HepG2 (cell line): ENCODE results near the gene ALOXE3.

ENCODE experiments used
- CREB1 ChIP-seq, 2 experiments: fragments of 450-650 bp in 1 of 2; IDR thresholded peaks; 2 replicates each; pipeline ENCODE4 v1.6.1; 2016 to 2017; ENCODE audit warnings: control low read depth in 1 of 2, mild to moderate bottlenecking in 1 of 2, missing compliant biosample characterization in 1 of 2, missing genetic modification characterization in 1 of 2
- HNRNPUL1 ChIP-seq: fragments of 200-400 bp; formaldehyde crosslinking; IDR thresholded peaks from 2 replicates; pipeline ENCODE4 v1.6.1; 2017; ENCODE audit warnings: low read depth, mild to moderate bottlenecking, low read length, moderate library complexity
- MAFF ChIP-seq: IDR thresholded peaks from 2 replicates; pipeline ENCODE4 v1.6.1; 2011; ENCODE audit warnings: low read depth, low read length, improper control_type of control experiment
- MEF2D ChIP-seq: sonication (generic); formaldehyde crosslinking; IDR thresholded peaks from 2 replicates; pipeline ENCODE4 v1.5.1; 2020; ENCODE audit warnings: mild to moderate bottlenecking, missing genetic modification reagents
- ZNF644 ChIP-seq: IDR thresholded peaks from 2 replicates; pipeline ENCODE4 v1.6.1; 2016; ENCODE audit warnings: low read depth
- TF ChIP-seq, protein P1 (sequence below): sonication (generic); formaldehyde crosslinking; IDR thresholded peaks from 2 replicates; pipeline ENCODE4 v1.5.1; 2020; ENCODE audit warnings: mild to moderate bottlenecking, missing genetic modification reagents, moderate library complexity
- TF ChIP-seq, protein P2 (sequence below): sonication (generic); formaldehyde crosslinking; IDR thresholded peaks from 2 replicates; pipeline ENCODE4 v1.4.0; 2020; ENCODE audit warnings: mild to moderate bottlenecking, missing genetic modification reagents
- TF ChIP-seq, protein P3 (sequence below): sonication (generic); formaldehyde crosslinking; IDR thresholded peaks from 2 replicates; pipeline ENCODE4 v1.8.1; 2022; ENCODE audit warnings: low read depth, mild to moderate bottlenecking, missing genetic modification reagents

DNA sequence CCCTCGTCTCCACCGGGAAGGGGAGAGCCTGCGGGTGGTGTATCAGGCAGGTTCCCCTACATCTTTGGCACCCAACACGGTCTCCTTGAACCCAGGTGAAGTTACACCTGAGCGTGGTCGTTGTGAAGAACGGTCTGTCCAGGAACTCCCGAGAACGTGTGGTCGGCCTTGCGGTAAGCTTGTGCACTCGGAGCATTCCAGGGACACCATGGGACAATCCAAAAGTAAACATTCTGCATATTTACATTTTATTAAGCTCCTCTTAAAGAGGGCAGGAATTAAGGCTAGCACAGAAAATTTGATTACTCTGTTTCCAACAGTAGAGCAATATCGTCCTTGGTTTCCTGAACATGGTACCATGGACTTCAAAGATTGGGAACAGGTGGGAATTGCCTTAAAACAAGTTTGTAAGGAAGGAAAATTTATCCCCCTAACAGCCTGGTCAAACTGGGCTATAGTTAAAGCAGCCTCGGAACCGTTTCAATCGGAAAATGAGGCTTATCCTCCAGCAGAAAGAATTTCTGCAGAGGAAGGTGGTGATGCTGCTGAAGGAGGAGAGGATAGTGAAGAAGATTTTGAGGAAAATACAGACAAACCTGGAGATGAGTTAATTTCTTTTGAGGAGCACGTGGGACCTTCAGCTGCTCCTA is 61.2 kb downstream of the ALOXE3 start:
- TF ChIP-seq, protein P1, sequence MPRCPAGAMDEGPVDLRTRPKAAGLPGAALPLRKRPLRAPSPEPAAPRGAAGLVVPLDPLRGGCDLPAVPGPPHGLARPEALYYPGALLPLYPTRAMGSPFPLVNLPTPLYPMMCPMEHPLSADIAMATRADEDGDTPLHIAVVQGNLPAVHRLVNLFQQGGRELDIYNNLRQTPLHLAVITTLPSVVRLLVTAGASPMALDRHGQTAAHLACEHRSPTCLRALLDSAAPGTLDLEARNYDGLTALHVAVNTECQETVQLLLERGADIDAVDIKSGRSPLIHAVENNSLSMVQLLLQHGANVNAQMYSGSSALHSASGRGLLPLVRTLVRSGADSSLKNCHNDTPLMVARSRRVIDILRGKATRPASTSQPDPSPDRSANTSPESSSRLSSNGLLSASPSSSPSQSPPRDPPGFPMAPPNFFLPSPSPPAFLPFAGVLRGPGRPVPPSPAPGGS (CRISPR knock-in tag): no peak; the same call in 1 of the 2 replicates
- TF ChIP-seq ZNF644 (CRISPR knock-in tag) (no peak), MAFF (no peak), CREB1 (IDR thresholded peaks at IDR 0.05) (no peak), CREB1 (CRISPR knock-in tag; IDR thresholded peaks at IDR 0.05) (no peak), HNRNPUL1 (no peak), MEF2D (no peak)
- TF ChIP-seq, protein P2, sequence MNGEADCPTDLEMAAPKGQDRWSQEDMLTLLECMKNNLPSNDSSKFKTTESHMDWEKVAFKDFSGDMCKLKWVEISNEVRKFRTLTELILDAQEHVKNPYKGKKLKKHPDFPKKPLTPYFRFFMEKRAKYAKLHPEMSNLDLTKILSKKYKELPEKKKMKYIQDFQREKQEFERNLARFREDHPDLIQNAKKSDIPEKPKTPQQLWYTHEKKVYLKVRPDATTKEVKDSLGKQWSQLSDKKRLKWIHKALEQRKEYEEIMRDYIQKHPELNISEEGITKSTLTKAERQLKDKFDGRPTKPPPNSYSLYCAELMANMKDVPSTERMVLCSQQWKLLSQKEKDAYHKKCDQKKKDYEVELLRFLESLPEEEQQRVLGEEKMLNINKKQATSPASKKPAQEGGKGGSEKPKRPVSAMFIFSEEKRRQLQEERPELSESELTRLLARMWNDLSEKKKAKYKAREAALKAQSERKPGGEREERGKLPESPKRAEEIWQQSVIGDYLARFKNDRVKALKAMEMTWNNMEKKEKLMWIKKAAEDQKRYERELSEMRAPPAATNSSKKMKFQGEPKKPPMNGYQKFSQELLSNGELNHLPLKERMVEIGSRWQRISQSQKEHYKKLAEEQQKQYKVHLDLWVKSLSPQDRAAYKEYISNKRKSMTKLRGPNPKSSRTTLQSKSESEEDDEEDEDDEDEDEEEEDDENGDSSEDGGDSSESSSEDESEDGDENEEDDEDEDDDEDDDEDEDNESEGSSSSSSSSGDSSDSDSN (CRISPR knock-in tag): no peak
- TF ChIP-seq, protein P3, sequence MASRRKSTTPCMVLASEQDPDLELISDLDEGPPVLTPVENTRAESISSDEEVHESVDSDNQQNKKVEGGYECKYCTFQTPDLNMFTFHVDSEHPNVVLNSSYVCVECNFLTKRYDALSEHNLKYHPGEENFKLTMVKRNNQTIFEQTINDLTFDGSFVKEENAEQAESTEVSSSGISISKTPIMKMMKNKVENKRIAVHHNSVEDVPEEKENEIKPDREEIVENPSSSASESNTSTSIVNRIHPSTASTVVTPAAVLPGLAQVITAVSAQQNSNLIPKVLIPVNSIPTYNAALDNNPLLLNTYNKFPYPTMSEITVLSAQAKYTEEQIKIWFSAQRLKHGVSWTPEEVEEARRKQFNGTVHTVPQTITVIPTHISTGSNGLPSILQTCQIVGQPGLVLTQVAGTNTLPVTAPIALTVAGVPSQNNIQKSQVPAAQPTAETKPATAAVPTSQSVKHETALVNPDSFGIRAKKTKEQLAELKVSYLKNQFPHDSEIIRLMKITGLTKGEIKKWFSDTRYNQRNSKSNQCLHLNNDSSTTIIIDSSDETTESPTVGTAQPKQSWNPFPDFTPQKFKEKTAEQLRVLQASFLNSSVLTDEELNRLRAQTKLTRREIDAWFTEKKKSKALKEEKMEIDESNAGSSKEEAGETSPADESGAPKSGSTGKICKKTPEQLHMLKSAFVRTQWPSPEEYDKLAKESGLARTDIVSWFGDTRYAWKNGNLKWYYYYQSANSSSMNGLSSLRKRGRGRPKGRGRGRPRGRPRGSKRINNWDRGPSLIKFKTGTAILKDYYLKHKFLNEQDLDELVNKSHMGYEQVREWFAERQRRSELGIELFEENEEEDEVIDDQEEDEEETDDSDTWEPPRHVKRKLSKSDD (CRISPR knock-in tag): no peak
